ENCODE data around the gene SSH2. TPM values are rescaled to one million over a fixed set of nuclear protein-coding genes. Genes with fewer than 3 reads are reported as not detected.

The SSH2 gene
- total and polyA plus RNA-seq, 2 experiments from 2014 or later = 9.9 to 12.7 TPM

GRCh38 chr17:29761040-29761761 lies 168.8 kb downstream of the SSH2 start:
- no peaks in the 10 kb centered on the region for H4K20me1 ChIP-seq (ENCODE audit: insufficient read depth, poor library complexity, severe bottlenecking)
- TF ChIP-seq EZH2 (IDR thresholded peaks at IDR 0.05; ENCODE audit: borderline replicate concordance) = no peak
- TF ChIP-seq CTCF (IDR thresholded peaks at IDR 0.05; ENCODE audit: poor library complexity) = no peak
- no peak for TF ChIP-seq EZH2phosphoT487 (IDR thresholded peaks at IDR 0.05; ENCODE audit: low read depth, severe bottlenecking, unreplicated experiment)
- H2AFZ ChIP-seq = peak overlapping the region; percentile 83
- no peaks in the 10 kb centered on the region for H3K79me2 ChIP-seq
- H3K4me3 ChIP-seq = peak overlapping the region; percentile 56
- no peaks in the 10 kb centered on the region for H3K36me3 ChIP-seq (replicated peaks; ENCODE audit: insufficient read depth, low read depth)
- H3K27me3 ChIP-seq = no peaks in the 10 kb centered on the region
- H3K9me3 ChIP-seq (ENCODE audit: low read depth) = no peaks in the 10 kb centered on the region
- 1% methylated on average over 34 of the region's 73 CpGs for WGBS (ENCODE audit: low lambda C conversion rate, missing lambda C conversion rate)
- peak overlapping the region; percentile 50 for H3K27ac ChIP-seq
- no peaks in the 10 kb centered on the region for H3K9me2 ChIP-seq (replicated peaks; ENCODE audit: insufficient read depth)
- no peaks in the 10 kb centered on the region for H3K4me1 ChIP-seq (ENCODE audit: insufficient read depth)
- H3K4me2 ChIP-seq = peak overlapping the region; percentile 90
- peak; percentile 90 for DNase-seq (ENCODE audit: low spot score)

- no peaks in the 10 kb centered on the region for H3K27me3 ChIP-seq
- TF ChIP-seq CTCF (IDR thresholded peaks at IDR 0.05; ENCODE audit: poor library complexity) (no peak), EZH2phosphoT487 (IDR thresholded peaks at IDR 0.05; ENCODE audit: low read depth, severe bottlenecking, unreplicated experiment) (no peak), EZH2 (IDR thresholded peaks at IDR 0.05; ENCODE audit: borderline replicate concordance) (no peak)
- H3K9me2 ChIP-seq (replicated peaks; ENCODE audit: insufficient read depth) = no peaks in the 10 kb centered on the region
- no peaks in the 10 kb centered on the region for H3K4me1 ChIP-seq (ENCODE audit: insufficient read depth)
- no peaks in the 10 kb centered on the region for H3K9me3 ChIP-seq (ENCODE audit: low read depth)
- peak overlapping the region; percentile 50 for H3K27ac ChIP-seq
- H3K36me3 ChIP-seq (replicated peaks; ENCODE audit: insufficient read depth, low read depth) = no peaks in the 10 kb centered on the region
- peak overlapping the region; percentile 56 for H3K4me3 ChIP-seq
- H3K4me2 ChIP-seq = peak overlapping the region; percentile 90
- H2AFZ ChIP-seq = peak overlapping the region; percentile 83
- 4% methylated on average over 20 of the region's 20 CpGs for WGBS (ENCODE audit: low lambda C conversion rate, missing lambda C conversion rate)
- no peaks in the 10 kb centered on the region for H4K20me1 ChIP-seq (ENCODE audit: insufficient read depth, poor library complexity, severe bottlenecking)
- no peaks in the 10 kb centered on the region for H3K79me2 ChIP-seq
- DNase-seq (ENCODE audit: low spot score) = peak; percentile 8
These were observed 169.6 kb downstream of the SSH2 start for GRCh38 chr17:29760279-29761039.

GRCh38 chr17:29758255-29758654 lies 171.8 kb downstream of the SSH2 start:
- no peaks in the 10 kb centered on the region for H3K27me3 ChIP-seq
- H3K79me2 ChIP-seq = no peaks in the 10 kb centered on the region
- TF ChIP-seq EZH2 (IDR thresholded peaks at IDR 0.05; ENCODE audit: borderline replicate concordance) (no peak), CTCF (IDR thresholded peaks at IDR 0.05; ENCODE audit: poor library complexity) (no peak), EZH2phosphoT487 (IDR thresholded peaks at IDR 0.05; ENCODE audit: low read depth, severe bottlenecking, unreplicated experiment) (no peak)
- no peaks in the 10 kb centered on the region for H3K36me3 ChIP-seq (replicated peaks; ENCODE audit: insufficient read depth, low read depth)
- no peak overlapping the region for H3K4me3 ChIP-seq
- H3K9me2 ChIP-seq (replicated peaks; ENCODE audit: insufficient read depth) = no peaks in the 10 kb centered on the region
- no peak overlapping the region for H2AFZ ChIP-seq
- H4K20me1 ChIP-seq (ENCODE audit: insufficient read depth, poor library complexity, severe bottlenecking) = no peaks in the 10 kb centered on the region
- H3K4me1 ChIP-seq (ENCODE audit: insufficient read depth) = no peaks in the 10 kb centered on the region
- DNase-seq (ENCODE audit: low spot score) = no peak
- no peak overlapping the region for H3K27ac ChIP-seq
- no peak overlapping the region for H3K4me2 ChIP-seq
- WGBS (ENCODE audit: low lambda C conversion rate, missing lambda C conversion rate) = 94% methylated on average over 2 of the region's 2 CpGs
- H3K9me3 ChIP-seq (ENCODE audit: low read depth) = no peaks in the 10 kb centered on the region
